ENCODE data around the gene MMS22L. TPM values are rescaled to one million over a fixed set of nuclear protein-coding genes. Genes with fewer than 3 reads are reported as not detected.

The MMS22L gene
- polyA plus RNA-seq, 1 experiment: 4.3 TPM

- TF ChIP-seq CTCF (IDR thresholded peaks at IDR 0.05; ENCODE audit: insufficient read depth, low read depth, low read length): no peak
- no peaks in the 10 kb centered on the region for H3K27me3 ChIP-seq (ENCODE audit: control insufficient read depth, insufficient read depth, low read length)
- ChIA-PET POLR2A (no interaction called here), CTCF (interaction anchor here (1.5 kb wide), 1 partner anchor 13 kb away, joined by 4 read pairs; no protein-coding TSS in a partner anchor)
- H3K4me3 ChIP-seq (ENCODE audit: low read depth, low read length): no peak overlapping the region
- no peak for DNase-seq (ENCODE audit: low read depth)
- no peaks in the 10 kb centered on the region for H3K36me3 ChIP-seq (ENCODE audit: control insufficient read depth, insufficient read depth, low read length)
Observed at GRCh38 chr6:97141756-97142155, 141.3 kb downstream of the MMS22L start.

GRCh38 chr6:97138581-97138980 lies 144.4 kb downstream of the MMS22L start:
- no peak for TF ChIP-seq CTCF (IDR thresholded peaks at IDR 0.05; ENCODE audit: insufficient read depth, low read depth, low read length)
- DNase-seq (ENCODE audit: low read depth): no peak
- Histone ChIP-seq H3K4me3 (ENCODE audit: low read depth, low read length) (no peak overlapping the region), H3K27me3 (ENCODE audit: control insufficient read depth, insufficient read depth, low read length) (no peaks in the 10 kb centered on the region), H3K36me3 (ENCODE audit: control insufficient read depth, insufficient read depth, low read length) (no peaks in the 10 kb centered on the region)
- ChIA-PET POLR2A (no interaction called here), CTCF (no interaction called here)

- Histone ChIP-seq H3K36me3 (ENCODE audit: control insufficient read depth, insufficient read depth, low read length) (no peaks in the 10 kb centered on the region), H3K27me3 (ENCODE audit: control insufficient read depth, insufficient read depth, low read length) (no peaks in the 10 kb centered on the region), H3K4me3 (ENCODE audit: low read depth, low read length) (no peak overlapping the region)
- no peak for TF ChIP-seq CTCF (IDR thresholded peaks at IDR 0.05; ENCODE audit: insufficient read depth, low read depth, low read length)
- ChIA-PET POLR2A (no interaction called here), CTCF (no interaction called here)
- no peak for DNase-seq (ENCODE audit: low read depth)
Observed at GRCh38 chr6:97136626-97137358, 146.2 kb downstream of the MMS22L start.

GRCh38 chr6:97133067-97133466 lies 149.9 kb downstream of the MMS22L start:
- Histone ChIP-seq H3K36me3 (ENCODE audit: control insufficient read depth, insufficient read depth, low read length) (no peaks in the 10 kb centered on the region), H3K27me3 (ENCODE audit: control insufficient read depth, insufficient read depth, low read length) (no peaks in the 10 kb centered on the region), H3K4me3 (ENCODE audit: low read depth, low read length) (no peak overlapping the region)
- POLR2A ChIA-PET: no interaction called here
- TF ChIP-seq CTCF (IDR thresholded peaks at IDR 0.05; ENCODE audit: insufficient read depth, low read depth, low read length): no peak
- CTCF ChIA-PET: interaction anchor here (0.6 kb wide), 1 partner anchor 363 kb away, joined by 3 read pairs; no protein-coding TSS in a partner anchor
- no peak for DNase-seq (ENCODE audit: low read depth)

- ChIA-PET CTCF (interaction anchor here (1.2 kb wide), 1 partner anchor 12 kb away, joined by 4 read pairs; no protein-coding TSS in a partner anchor), POLR2A (no interaction called here)
- DNase-seq (ENCODE audit: low read depth): no peak
- TF ChIP-seq CTCF (IDR thresholded peaks at IDR 0.05; ENCODE audit: insufficient read depth, low read depth, low read length): no peak
- Histone ChIP-seq H3K4me3 (ENCODE audit: low read depth, low read length) (no peak overlapping the region), H3K36me3 (ENCODE audit: control insufficient read depth, insufficient read depth, low read length) (no peaks in the 10 kb centered on the region), H3K27me3 (ENCODE audit: control insufficient read depth, insufficient read depth, low read length) (no peaks in the 10 kb centered on the region)
Observed at GRCh38 chr6:97129106-97129505, 153.9 kb downstream of the MMS22L start.

All from BJ (cell line).